BJ (cell line): ENCODE data around the gene TRAFD1. TPM values are rescaled to one million over a fixed set of nuclear protein-coding genes. Genes with fewer than 3 reads are reported as not detected.

ENCODE experiments used
- CTCF ChIA-PET: fragments of 350-600 bp; formaldehyde crosslinking; extraction: SDS; loops from one replicate; lab custom pipeline; 2021; ENCODE audit warnings: antibody characterized with exemption, inconsistent platforms; lab: Yijun Ruan, JAX
- POLR2A ChIA-PET: fragments of 300-600 bp; sonication (Branson Sonifier 250); formaldehyde crosslinking; extraction: SDS; loops from one replicate; lab custom pipeline; 2021; ENCODE audit warnings: antibody characterized with exemption; lab: Charles Lee
- DNase-seq: peaks from one replicate; pipeline ENCODE4 v3.0.0-alpha.2; 2011; ENCODE audit warnings: low read depth
- H3K27me3 ChIP-seq: 2 replicates; pipeline ENCODE4 v1.6.0; 2011; ENCODE audit warnings: low read length; ENCODE audit not compliant: control insufficient read depth, insufficient read depth
- H3K36me3 ChIP-seq: 2 replicates; pipeline ENCODE4 v1.5.1; 2011; ENCODE audit warnings: low read length; ENCODE audit not compliant: control insufficient read depth, insufficient read depth
- H3K4me3 ChIP-seq: 2 replicates; pipeline ENCODE4 v1.5.1; 2011; ENCODE audit warnings: low read depth, mild to moderate bottlenecking, control low read depth, low read length
- CTCF ChIP-seq: IDR thresholded peaks from 2 replicates; pipeline ENCODE4 v1.5.1; 2011; ENCODE audit warnings: low read depth, mild to moderate bottlenecking, control low read depth, inconsistent platforms, low read length, moderate library complexity; ENCODE audit not compliant: insufficient read depth
- polyA minus RNA-seq: library from RNA; depleted of rRNA, polyadenylated mRNA; stranded (reverse); fragments of >200 nt; gene quantifications from 2 replicates; pipeline ENCODE4 v1.2.3, GENCODE V29; 2011; rRNA and poly(A)+ RNA removed
- polyA plus RNA-seq: library from polyadenylated mRNA; depleted of rRNA; stranded (reverse); fragments of >200 nt; gene quantifications from 2 replicates; pipeline ENCODE4 v1.2.3, GENCODE V29; 2011; rRNA removed

The TRAFD1 gene
- polyA plus RNA-seq (23.7 and 24.0 TPM in 2 replicates), polyA minus RNA-seq (13.1 and 15.2 TPM in 2 replicates)

- ChIA-PET POLR2A (interaction anchor here (0.7 to 0.9 kb wide), 2 partner anchors 18 to 112 kb away, joined by 3 to 4 read pairs; partner anchors contain the start of genes ERP29 and TMEM116), CTCF (interaction anchor here (0.9 to 1.3 kb wide), 2 partner anchors 14 to 261 kb away, joined by 3 read pairs; no protein-coding TSS in a partner anchor)
- no peaks in the 10 kb centered on the region for H3K36me3 ChIP-seq
- H3K4me3 ChIP-seq: peak within 1 kb of the TSS; percentile 84
- TF ChIP-seq CTCF: no peak
- peak; percentile 80 for DNase-seq
- H3K27me3 ChIP-seq: no peaks in the 10 kb centered on the region
These were observed at the start of gene TRAFD1 for GRCh38 chr12:112125250-112125999. Gene TRAFD1 (plus strand): TSS chr12:112125560. CDS start chr12:112130523, 4,963 bp downstream.

- peak; percentile 17; the same call in 1 of the 2 replicates for TF ChIP-seq CTCF
- ChIA-PET POLR2A (no interaction called here), CTCF (interaction anchor here (0.6 to 1.4 kb wide), 2 partner anchors 20 to 143 kb away, joined by 3 read pairs; no protein-coding TSS in a partner anchor)
- DNase-seq: no peak
- no peaks in the 10 kb centered on the region for H3K27me3 ChIP-seq
- H3K36me3 ChIP-seq: peaks cover 5% of the 10 kb centered on the region
- no peak overlapping the region for H3K4me3 ChIP-seq
These were observed 38.1 kb upstream of the TRAFD1 start for GRCh38 chr12:112087055-112087850.

- no peak for TF ChIP-seq CTCF
- POLR2A ChIA-PET: no interaction called here
- CTCF ChIA-PET: no interaction called here
- DNase-seq: no peak
- Histone ChIP-seq H3K36me3 (peaks cover 5% of the 10 kb centered on the region), H3K27me3 (no peaks in the 10 kb centered on the region), H3K4me3 (no peak overlapping the region)
These were observed 37.5 kb upstream of the TRAFD1 start for GRCh38 chr12:112087851-112088250.

- peaks cover 5% of the 10 kb centered on the region for H3K36me3 ChIP-seq
- H3K4me3 ChIP-seq: no peak overlapping the region
- CTCF ChIA-PET: no interaction called here
- H3K27me3 ChIP-seq: no peaks in the 10 kb centered on the region
- TF ChIP-seq CTCF: no peak
- POLR2A ChIA-PET: no interaction called here
- DNase-seq: no peak
These were observed 33.8 kb upstream of the TRAFD1 start for GRCh38 chr12:112091563-112091962.

GRCh38 chr12:112096070-112096469 lies 29.3 kb upstream of the TRAFD1 start:
- peaks cover 6% of the 10 kb centered on the region for H3K36me3 ChIP-seq
- no peak overlapping the region for H3K4me3 ChIP-seq
- H3K27me3 ChIP-seq: no peaks in the 10 kb centered on the region
- DNase-seq: no peak
- ChIA-PET CTCF (no interaction called here), POLR2A (no interaction called here)
- no peak for TF ChIP-seq CTCF
